Caco-2 (cell line): Measurements from ENCODE around the gene NLE1. TPM values are rescaled to one million over a fixed set of nuclear protein-coding genes. Genes with fewer than 3 reads are reported as not detected.
A peak's percentile ranks its signal among the peaks of the same experiment; 100 is the strongest.

Experiments
- BruUV-seq: library from RNA; stranded (reverse); fragments of 400-500 nt; replicated peaks from 2 replicates; lab custom pipeline; 2021; lab: Mats Ljungman, UMichigan
- CTCF ChIA-PET: fragments of 300-600 bp; sonication (Branson Sonifier 250); formaldehyde crosslinking; loops from one replicate; lab custom pipeline; 2022; ENCODE audit warnings: antibody characterized with exemption; lab: Charles Lee
- POLR2A ChIA-PET: fragments of 300-600 bp; sonication (Branson Sonifier 250); formaldehyde crosslinking; loops from one replicate; lab custom pipeline; 2022; ENCODE audit warnings: antibody characterized with exemption; lab: Charles Lee
- DNase-seq, 2 experiments: peaks; one replicate each; pipeline versions ENCODE4 v3.0.0 to v3.0.0-alpha.2; 2020 to 2022
- H3K27me3 ChIP-seq: replicated peaks from 2 replicates; pipeline ENCODE4 v1.6.0; 2011; ENCODE audit warnings: low read length; ENCODE audit not compliant: control insufficient read depth, insufficient read depth
- H3K36me3 ChIP-seq: 2 replicates; pipeline ENCODE4 v1.5.1; 2011; ENCODE audit warnings: low read length; ENCODE audit not compliant: control insufficient read depth, insufficient read depth
- H3K4me1 ChIP-seq: fragments of 250-450 bp; sonication (Bioruptor Pico); 2 replicates; pipeline ENCODE4 v1.5.1; 2020; ENCODE audit warnings: mild to moderate bottlenecking
- H3K4me3 ChIP-seq: 2 replicates; pipeline ENCODE4 v1.5.1; 2011; ENCODE audit warnings: low read depth, mild to moderate bottlenecking, control low read depth, low read length
- H3K9me3 ChIP-seq: fragments of 250-450 bp; sonication (Bioruptor Pico); 2 replicates; pipeline ENCODE4 v1.5.1; 2020; ENCODE audit warnings: mild to moderate bottlenecking, moderate library complexity
- H3K27ac Mint-ChIP-seq: one replicate; pipeline ENCODE4 v1.8.0; 2022; ENCODE audit warnings: mixed read lengths; ENCODE audit not compliant: unreplicated experiment
- H3K27me3 Mint-ChIP-seq: one replicate; pipeline ENCODE4 v1.8.0; 2022; ENCODE audit warnings: mixed read lengths; ENCODE audit not compliant: insufficient read depth, unreplicated experiment
- H3K36me3 Mint-ChIP-seq: one replicate; pipeline ENCODE4 v1.8.0; 2022; ENCODE audit warnings: mild to moderate bottlenecking, mixed read lengths; ENCODE audit not compliant: insufficient read depth, unreplicated experiment
- H3K4me1 Mint-ChIP-seq: one replicate; pipeline ENCODE4 v1.8.0; 2022; ENCODE audit warnings: low read depth, mixed read lengths; ENCODE audit not compliant: unreplicated experiment
- H3K4me3 Mint-ChIP-seq: one replicate; pipeline ENCODE4 v1.8.0; 2022; ENCODE audit warnings: mild to moderate bottlenecking, moderate library complexity, mixed read lengths; ENCODE audit not compliant: unreplicated experiment
- H3K9me3 Mint-ChIP-seq: one replicate; pipeline ENCODE4 v1.8.0; 2022; ENCODE audit warnings: mixed read lengths; ENCODE audit not compliant: unreplicated experiment
- CTCF ChIP-seq, 2 experiments: fragments of 200-600 bp in 1 of 2; IDR thresholded peaks; 1 replicate in 1 of 2; 2 replicates in 1 of 2; pipeline versions ENCODE4 v1.5.1 to v1.8.0; 2011 to 2022; ENCODE audit warnings: antibody characterized with exemption in 1 of 2, control low read depth in 1 of 2, inconsistent platforms in 1 of 2, low read depth in 1 of 2, low read length in 1 of 2, mild to moderate bottlenecking in 1 of 2, moderate library complexity in 1 of 2; ENCODE audit not compliant: insufficient read depth in 1 of 2, severe bottlenecking in 1 of 2, unreplicated experiment in 1 of 2
- intact Hi-C: fragments of 100-400 bp; cut with micrococcal nuclease; formaldehyde crosslinking; loops from one replicate; pipeline ENCODE4 v1.10.0; 2022; ENCODE audit not compliant: unreplicated experiment
- total RNA-seq: library from RNA; stranded (reverse); gene quantifications from 2 replicates; pipeline ENCODE4 v1.2.3, GENCODE V29; 2022

NLE1 gene
- total RNA-seq, 1 experiment from 2014 or later = 24.8 TPM

DNA sequence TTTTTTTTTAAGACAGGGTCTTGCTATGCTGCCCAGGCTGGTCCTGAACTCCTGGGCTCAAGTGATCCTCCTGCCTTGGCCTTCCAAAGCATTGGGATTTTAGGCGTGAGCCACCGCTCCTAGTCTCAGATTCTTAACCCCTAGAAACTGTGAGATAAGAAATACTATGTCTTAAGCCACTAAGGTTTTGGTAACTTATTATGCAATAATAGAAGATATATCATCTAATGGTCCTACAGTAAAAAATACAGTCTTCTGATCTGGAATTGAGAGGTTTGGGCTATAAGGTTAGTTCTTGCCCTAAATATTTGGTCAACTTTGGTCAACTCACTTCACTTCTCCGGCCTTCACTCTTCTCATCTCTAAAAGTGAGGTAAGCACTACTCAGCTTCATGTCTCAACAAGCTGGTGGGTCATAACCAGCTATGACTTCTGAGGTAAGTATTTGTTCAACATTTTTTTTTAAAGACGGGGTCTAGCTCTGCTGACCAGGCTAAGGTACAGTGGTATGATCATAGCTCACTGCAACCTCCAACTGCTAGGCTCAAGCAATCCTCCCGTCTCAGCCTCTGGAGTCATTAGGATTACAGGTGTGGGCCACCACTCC is 37.2 kb downstream of the NLE1 start:
- no peak overlapping the region for H3K4me3 Mint-ChIP-seq
- Histone ChIP-seq H3K36me3 (no peaks in the 10 kb centered on the region), H3K9me3 (no peaks in the 10 kb centered on the region), H3K27me3 (no peaks in the 10 kb centered on the region), H3K4me1 (no peaks in the 10 kb centered on the region), H3K4me3 (no peak overlapping the region)
- ChIA-PET POLR2A (no interaction called here), CTCF (no interaction called here)
- no peaks in the 10 kb centered on the region for H3K4me1 Mint-ChIP-seq
- TF ChIP-seq CTCF (IDR thresholded peaks at IDR 0.05; ENCODE audit: insufficient read depth in 1 of 2, low read depth in 1 of 2, low read length in 1 of 2, severe bottlenecking in 1 of 2, unreplicated experiment in 1 of 2) = no peak
- intact Hi-C loops = no loop called here
- no peaks in the 10 kb centered on the region for H3K9me3 Mint-ChIP-seq
- H3K27me3 Mint-ChIP-seq = no peaks in the 10 kb centered on the region
- BruUV-seq = no TSS peak
- peaks cover 31% of the 10 kb centered on the region for H3K36me3 Mint-ChIP-seq
- DNase-seq = peak in 1 of 2 experiments; percentile 7
- H3K27ac Mint-ChIP-seq = no peak overlapping the region

DNA sequence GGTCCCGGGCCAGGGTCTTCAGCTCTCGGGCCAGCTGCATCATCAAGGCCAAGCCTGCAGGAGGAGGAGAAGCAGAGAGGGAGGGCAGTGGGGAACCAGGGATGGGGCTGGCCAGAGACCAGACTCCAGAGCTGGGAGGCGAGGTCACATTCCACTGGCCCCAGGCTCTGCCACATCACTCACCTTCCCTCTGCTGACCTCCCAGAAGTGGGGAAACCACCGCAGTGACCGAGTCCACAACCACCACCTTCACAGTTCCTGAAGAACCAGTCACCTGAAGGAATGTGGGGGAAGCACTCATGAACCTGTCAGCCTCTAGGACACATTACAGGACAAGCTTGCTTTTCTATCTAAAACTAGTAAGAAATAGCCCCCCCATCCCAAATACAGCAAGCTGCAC is 38.8 kb downstream of the NLE1 start:
- Histone ChIP-seq H3K4me1 (no peaks in the 10 kb centered on the region), H3K4me3 (no peak overlapping the region), H3K36me3 (no peaks in the 10 kb centered on the region), H3K9me3 (no peaks in the 10 kb centered on the region), H3K27me3 (no peaks in the 10 kb centered on the region)
- intact Hi-C loops = no loop called here
- no peak overlapping the region for H3K27ac Mint-ChIP-seq
- ChIA-PET POLR2A (no interaction called here), CTCF (no interaction called here)
- H3K4me3 Mint-ChIP-seq = no peak overlapping the region
- no peaks in the 10 kb centered on the region for H3K9me3 Mint-ChIP-seq
- TF ChIP-seq CTCF (IDR thresholded peaks at IDR 0.05; ENCODE audit: insufficient read depth in 1 of 2, low read depth in 1 of 2, low read length in 1 of 2, severe bottlenecking in 1 of 2, unreplicated experiment in 1 of 2) = no peak
- no peaks in the 10 kb centered on the region for H3K4me1 Mint-ChIP-seq
- DNase-seq = no peak
- peaks cover 24% of the 10 kb centered on the region for H3K36me3 Mint-ChIP-seq
- no peaks in the 10 kb centered on the region for H3K27me3 Mint-ChIP-seq
- no TSS peak for BruUV-seq

- Mint-ChIP-seq H3K4me3 (no peak overlapping the region), H3K9me3 (no peaks in the 10 kb centered on the region), H3K27me3 (no peaks in the 10 kb centered on the region), H3K27ac (no peak overlapping the region), H3K36me3 (peaks cover 24% of the 10 kb centered on the region), H3K4me1 (no peaks in the 10 kb centered on the region)
- BruUV-seq = no TSS peak
- intact Hi-C loops = no loop called here
- DNase-seq = no peak
- TF ChIP-seq CTCF (IDR thresholded peaks at IDR 0.05; ENCODE audit: insufficient read depth in 1 of 2, low read depth in 1 of 2, low read length in 1 of 2, severe bottlenecking in 1 of 2, unreplicated experiment in 1 of 2) = no peak
- POLR2A ChIA-PET = no interaction called here
- Histone ChIP-seq H3K4me1 (no peaks in the 10 kb centered on the region), H3K4me3 (no peak overlapping the region), H3K36me3 (no peaks in the 10 kb centered on the region), H3K9me3 (no peaks in the 10 kb centered on the region), H3K27me3 (no peaks in the 10 kb centered on the region)
- CTCF ChIA-PET = no interaction called here
Observed at GRCh38 chr17:35101725-35102124, 40.4 kb downstream of the NLE1 start.
